ENCODE measurements around the gene SSBP4.

GRCh38 chr19:18450021-18450930, 31.1 kb downstream of the SSBP4 start:
- TF ChIP-seq CTCF (IDR thresholded peaks at IDR 0.05; ENCODE audit: poor library complexity), result no peak
- TF ChIP-seq EZH2 (IDR thresholded peaks at IDR 0.05; ENCODE audit: borderline replicate concordance), result no peak

Measured in hepatocyte (in vitro differentiated cells).